Karpas-422 (cell line): ENCODE measurements around the gene B3GAT1. TPM values are rescaled to one million over a fixed set of nuclear protein-coding genes. Genes with fewer than 3 reads are reported as not detected.
"Not testable (repeated sequence)": the region's sequence is repeated elsewhere in the genome, so short reads cannot be mapped to it uniquely, and the experiment has no call there.

ENCODE experiments used
- DNase-seq: peaks from one replicate; pipeline ENCODE4 v3.0.0-alpha.2; 2015
- H2AFZ ChIP-seq: fragments of 200-600 bp; sonication (generic); 2 replicates; pipeline ENCODE4 v1.6.1; 2014; ENCODE audit warnings: antibody characterized with exemption, low read length, mixed read lengths
- H3K27ac ChIP-seq: fragments of 200-600 bp; sonication (generic); 2 replicates; pipeline ENCODE4 v1.5.1; 2014; ENCODE audit warnings: mild to moderate bottlenecking, low read length, moderate library complexity
- H3K27me3 ChIP-seq: fragments of 200-600 bp; sonication (generic); 2 replicates; pipeline ENCODE4 v1.6.1; 2014; ENCODE audit warnings: low read length, mixed read lengths
- H3K36me3 ChIP-seq: fragments of 200-600 bp; sonication (generic); 2 replicates; pipeline ENCODE4 v1.6.1; 2014; ENCODE audit warnings: low read length, mixed read lengths; ENCODE audit not compliant: insufficient read depth
- H3K4me1 ChIP-seq: fragments of 200-600 bp; sonication (generic); 2 replicates; pipeline ENCODE4 v1.6.1; 2014; ENCODE audit warnings: mild to moderate bottlenecking, low read length, mixed read lengths
- H3K4me2 ChIP-seq: fragments of 200-600 bp; sonication (generic); 2 replicates; pipeline ENCODE4 v1.6.1; 2014; ENCODE audit warnings: low read length, low read depth, mild to moderate bottlenecking; ENCODE audit not compliant: poor library complexity, severe bottlenecking
- H3K4me3 ChIP-seq: fragments of 200-600 bp; sonication (generic); 2 replicates; pipeline ENCODE4 v1.5.1; 2014; ENCODE audit warnings: mild to moderate bottlenecking, antibody characterized with exemption, low read length, mixed read lengths
- H3K79me2 ChIP-seq: fragments of 200-600 bp; sonication (generic); 2 replicates; pipeline ENCODE4 v1.6.1; 2014; ENCODE audit warnings: mild to moderate bottlenecking, low read length, mixed read lengths
- H3K9ac ChIP-seq: fragments of 200-600 bp; sonication (generic); 2 replicates; pipeline ENCODE4 v1.6.0; 2014; ENCODE audit warnings: low read length
- H3K9me2 ChIP-seq: fragments of 200-600 bp; sonication (generic), shearing (Covaris generic); replicated peaks from 2 replicates; pipeline ENCODE4 v1.6.0; 2014; ENCODE audit warnings: mild to moderate bottlenecking, low read length, moderate library complexity; ENCODE audit not compliant: insufficient read depth
- H3K9me3 ChIP-seq: fragments of 300-700, 200-600 bp; sonication (generic); 2 replicates; pipeline ENCODE4 v1.6.1; 2014; ENCODE audit warnings: low read length, mixed read lengths
- H4K20me1 ChIP-seq: fragments of 200-600 bp; sonication (generic); 2 replicates; pipeline ENCODE4 v1.6.1; 2014; ENCODE audit warnings: mild to moderate bottlenecking, antibody characterized with exemption, low read length, low read depth; ENCODE audit not compliant: insufficient read depth
- total RNA-seq: library from RNA; depleted of rRNA; stranded (reverse); fragments of >200 nt; shearing (Covaris generic); gene quantifications from 2 replicates; pipeline ENCODE4 v1.2.3, GENCODE V29; 2014; ENCODE audit warnings: low replicate concordance

B3GAT1 gene
- total RNA-seq, 1 experiment from 2014 or later, result not detected

- H3K9me3 ChIP-seq, H3K4me3 ChIP-seq, H2AFZ ChIP-seq, H3K27ac ChIP-seq, H3K79me2 ChIP-seq, H4K20me1 ChIP-seq, H3K4me1 ChIP-seq, H3K36me3 ChIP-seq, H3K9ac ChIP-seq, H3K27me3 ChIP-seq, H3K4me2 ChIP-seq, H3K9me2 ChIP-seq, DNase-seq: not testable (repeated sequence)
These were observed 67.4 kb downstream of the B3GAT1 start for GRCh38 chr11:134344497-134345236.

GRCh38 chr11:134343646-134344045 lies 68.4 kb downstream of the B3GAT1 start:
- no peaks in the 10 kb centered on the region for H3K9me3 ChIP-seq
- no peak overlapping the region for H2AFZ ChIP-seq
- no peak overlapping the region for H3K4me2 ChIP-seq
- no peak overlapping the region for H3K9ac ChIP-seq
- no peaks in the 10 kb centered on the region for H3K79me2 ChIP-seq
- H3K4me3 ChIP-seq, result no peak overlapping the region
- no peaks in the 10 kb centered on the region for H3K36me3 ChIP-seq
- H3K27ac ChIP-seq, result no peak overlapping the region
- no peaks in the 10 kb centered on the region for H4K20me1 ChIP-seq
- H3K4me1 ChIP-seq, result no peaks in the 10 kb centered on the region
- no peak for DNase-seq
- no peaks in the 10 kb centered on the region for H3K27me3 ChIP-seq
- no peaks in the 10 kb centered on the region for H3K9me2 ChIP-seq

GRCh38 chr11:134342572-134343340 lies 69.3 kb downstream of the B3GAT1 start:
- H3K27ac ChIP-seq, result no peak overlapping the region
- no peak overlapping the region for H3K4me2 ChIP-seq
- H3K9me2 ChIP-seq, result no peaks in the 10 kb centered on the region
- H3K27me3 ChIP-seq, result no peaks in the 10 kb centered on the region
- no peaks in the 10 kb centered on the region for H3K36me3 ChIP-seq
- no peaks in the 10 kb centered on the region for H3K79me2 ChIP-seq
- no peaks in the 10 kb centered on the region for H3K9me3 ChIP-seq
- H2AFZ ChIP-seq, result no peak overlapping the region
- no peaks in the 10 kb centered on the region for H4K20me1 ChIP-seq
- H3K4me1 ChIP-seq, result no peaks in the 10 kb centered on the region
- H3K9ac ChIP-seq, result no peak overlapping the region
- no peak overlapping the region for H3K4me3 ChIP-seq
- no peak for DNase-seq

- Histone ChIP-seq H3K36me3 (no peaks in the 10 kb centered on the region), H3K4me3 (no peak overlapping the region), H3K9ac (no peak overlapping the region), H3K79me2 (no peaks in the 10 kb centered on the region), H3K4me2 (no peak overlapping the region), H3K27me3 (no peaks in the 10 kb centered on the region), H4K20me1 (no peaks in the 10 kb centered on the region), H3K4me1 (no peaks in the 10 kb centered on the region), H3K9me3 (no peaks in the 10 kb centered on the region), H3K9me2 (no peaks in the 10 kb centered on the region), H2AFZ (no peak overlapping the region), H3K27ac (no peak overlapping the region)
- no peak for DNase-seq
These were observed 70.1 kb downstream of the B3GAT1 start for GRCh38 chr11:134341805-134342571.

GRCh38 chr11:134340354-134340964 lies 71.6 kb downstream of the B3GAT1 start:
- no peak overlapping the region for H2AFZ ChIP-seq
- no peaks in the 10 kb centered on the region for H3K36me3 ChIP-seq
- H3K4me2 ChIP-seq, result no peak overlapping the region

GRCh38 chr11:134339756-134340155 lies 72.3 kb downstream of the B3GAT1 start:
- no peak for DNase-seq
- H3K4me2 ChIP-seq, result no peak overlapping the region
- H3K9ac ChIP-seq, result no peak overlapping the region
- no peaks in the 10 kb centered on the region for H3K27me3 ChIP-seq
- no peak overlapping the region for H3K27ac ChIP-seq
- no peak overlapping the region for H3K4me3 ChIP-seq
- no peaks in the 10 kb centered on the region for H3K4me1 ChIP-seq
- no peak overlapping the region for H2AFZ ChIP-seq
- no peaks in the 10 kb centered on the region for H3K9me2 ChIP-seq
- H3K79me2 ChIP-seq, result no peaks in the 10 kb centered on the region
- no peaks in the 10 kb centered on the region for H3K36me3 ChIP-seq
- H3K9me3 ChIP-seq, result no peaks in the 10 kb centered on the region
- H4K20me1 ChIP-seq, result no peaks in the 10 kb centered on the region

More at GRCh38 chr11:134340354-134340964, 71.6 kb downstream of the B3GAT1 start:
- H3K9ac ChIP-seq, result no peak overlapping the region
- H3K27me3 ChIP-seq, result no peaks in the 10 kb centered on the region
- H4K20me1 ChIP-seq, result no peaks in the 10 kb centered on the region
- no peaks in the 10 kb centered on the region for H3K4me1 ChIP-seq
- no peaks in the 10 kb centered on the region for H3K9me2 ChIP-seq
- no peaks in the 10 kb centered on the region for H3K79me2 ChIP-seq
- no peaks in the 10 kb centered on the region for H3K9me3 ChIP-seq
- DNase-seq, result no peak
- no peak overlapping the region for H3K27ac ChIP-seq
- H3K4me3 ChIP-seq, result no peak overlapping the region

- Histone ChIP-seq H3K9ac (no peak overlapping the region), H4K20me1 (no peaks in the 10 kb centered on the region), H3K36me3 (no peaks in the 10 kb centered on the region), H3K4me1 (no peaks in the 10 kb centered on the region), H3K79me2 (no peaks in the 10 kb centered on the region), H3K9me2 (no peaks in the 10 kb centered on the region), H3K27ac (no peak overlapping the region), H3K4me2 (no peak overlapping the region), H3K27me3 (no peaks in the 10 kb centered on the region), H2AFZ (no peak overlapping the region), H3K4me3 (no peak overlapping the region), H3K9me3 (no peaks in the 10 kb centered on the region)
- no peak for DNase-seq
These were observed 73.4 kb downstream of the B3GAT1 start for GRCh38 chr11:134338654-134339053.

- no peaks in the 10 kb centered on the region for H3K9me2 ChIP-seq
- no peak for DNase-seq
- H2AFZ ChIP-seq, result no peak overlapping the region
- H3K27ac ChIP-seq, result no peak overlapping the region
- no peaks in the 10 kb centered on the region for H3K79me2 ChIP-seq
- no peaks in the 10 kb centered on the region for H3K36me3 ChIP-seq
- H4K20me1 ChIP-seq, result no peaks in the 10 kb centered on the region
- no peak overlapping the region for H3K4me3 ChIP-seq
- no peak overlapping the region for H3K4me2 ChIP-seq
- no peaks in the 10 kb centered on the region for H3K9me3 ChIP-seq
- H3K4me1 ChIP-seq, result no peaks in the 10 kb centered on the region
- H3K27me3 ChIP-seq, result no peaks in the 10 kb centered on the region
- H3K9ac ChIP-seq, result no peak overlapping the region
These were observed 74.0 kb downstream of the B3GAT1 start for GRCh38 chr11:134338068-134338467.
